ENCODE results near the gene NTRK1. TPM values are rescaled to one million over a fixed set of nuclear protein-coding genes. Genes with fewer than 3 reads are reported as not detected.

The NTRK1 gene
- total and polyA plus RNA-seq, 2 donors (not counting 1 experiment from before 2014, with no cell fraction given): not detected

- H2AFZ ChIP-seq (ENCODE audit: insufficient read depth, low read depth, low read length, poor library complexity, severe bottlenecking): no peak overlapping the region
- H3K79me2 ChIP-seq (ENCODE audit: control insufficient read depth, insufficient read depth, low read length): no peaks in the 10 kb centered on the region
- Mint-ChIP-seq H3K4me1 (no peaks in the 10 kb centered on the region), H3K27ac (no peak overlapping the region), H3K27me3 (peaks cover 42% of the 10 kb centered on the region), H3K9me3 (ENCODE audit: insufficient read depth) (peaks cover 4% of the 10 kb centered on the region), H3K4me3 (no peak overlapping the region)
- no peak overlapping the region for H3K9ac ChIP-seq (ENCODE audit: low read length)
- intact Hi-C loops (cut with micrococcal nuclease): loop anchor here (5.0 kb wide), 1 partner anchor 243 kb away; no protein-coding TSS in a partner anchor
- ChIA-PET POLR2A (no interaction called here), CTCF (no interaction called here)
- DNase-seq: no peak
- peaks cover 0 to 24% (median 5%) of the 10 kb centered on the region in 4 experiments for H3K27me3 ChIP-seq (replicated peaks in 1 of 4; ENCODE audit: control extremely low read depth in 1 of 4, control insufficient read depth in 3 of 4, insufficient read depth in 4 of 4, low read length in 3 of 4)
- H3K27ac ChIP-seq (ENCODE audit: low read length in 2 of 2): no peak overlapping the region
- no peaks in the 10 kb centered on the region for H4K20me1 ChIP-seq (ENCODE audit: control insufficient read depth, insufficient read depth, low read length, poor library complexity, severe bottlenecking)
- peaks cover 0 to 5% (median 0%) of the 10 kb centered on the region in 3 donors for H3K9me3 ChIP-seq (ENCODE audit: control extremely low read depth in 1 of 3, control insufficient read depth in 2 of 3, insufficient read depth in 1 of 3, low read length in 2 of 3)
- no peak for TF ChIP-seq CTCF (IDR thresholded peaks at IDR 0.05)
- no peak for TF ChIP-seq EZH2 (IDR thresholded peaks at IDR 0.05; ENCODE audit: borderline replicate concordance, insufficient read depth, low read depth, low read length, poor library complexity, severe bottlenecking)
- no peaks in the 10 kb centered on the region for H3K36me3 ChIP-seq (replicated peaks in 1 of 2; ENCODE audit: control extremely low read depth in 1 of 2, control insufficient read depth in 1 of 2, extremely low read depth in 1 of 2, insufficient read depth in 2 of 2, low read length in 1 of 2)
- H3K4me1 ChIP-seq (ENCODE audit: control insufficient read depth in 2 of 2, insufficient read depth in 2 of 2, low read length in 2 of 2): no peaks in the 10 kb centered on the region
- H3K4me3 ChIP-seq (ENCODE audit: control extremely low read depth in 1 of 5, extremely low read depth in 1 of 5, insufficient read depth in 1 of 5, low read depth in 2 of 5, low read length in 4 of 5): no peak overlapping the region
- H3K4me2 ChIP-seq (replicated peaks; ENCODE audit: low read depth, low read length, poor library complexity, severe bottlenecking): no peak overlapping the region
- 93% methylated on average over 11 of the region's 13 CpGs for whole genome bisulfite sequencing (ENCODE audit: insufficient coverage)
- no peak for ATAC-seq (ENCODE audit: low read depth)
Measured at GRCh38 chr1:156913809-156914387, 53.2 kb downstream of the NTRK1 start.

- no peaks in the 10 kb centered on the region for H3K79me2 ChIP-seq (ENCODE audit: control insufficient read depth, insufficient read depth, low read length)
- no peak for ATAC-seq (ENCODE audit: low read depth)
- Mint-ChIP-seq H3K4me1 (no peaks in the 10 kb centered on the region), H3K27me3 (peaks cover 46% of the 10 kb centered on the region), H3K4me3 (no peak overlapping the region), H3K9me3 (ENCODE audit: insufficient read depth) (peaks cover 4% of the 10 kb centered on the region), H3K27ac (no peak overlapping the region)
- TF ChIP-seq EZH2 (IDR thresholded peaks at IDR 0.05; ENCODE audit: borderline replicate concordance, insufficient read depth, low read depth, low read length, poor library complexity, severe bottlenecking) (no peak), CTCF (IDR thresholded peaks at IDR 0.05) (no peak)
- WGBS (ENCODE audit: insufficient coverage): 84% methylated on average over 8 of the region's 9 CpGs
- H4K20me1 ChIP-seq (ENCODE audit: control insufficient read depth, insufficient read depth, low read length, poor library complexity, severe bottlenecking): no peaks in the 10 kb centered on the region
- intact Hi-C loops (cut with micrococcal nuclease): loop anchor here (5.0 kb wide), 1 partner anchor 243 kb away; no protein-coding TSS in a partner anchor
- no peak overlapping the region for H3K4me2 ChIP-seq (replicated peaks; ENCODE audit: low read depth, low read length, poor library complexity, severe bottlenecking)
- H3K36me3 ChIP-seq (replicated peaks in 1 of 2; ENCODE audit: control extremely low read depth in 1 of 2, control insufficient read depth in 1 of 2, extremely low read depth in 1 of 2, insufficient read depth in 2 of 2, low read length in 1 of 2): no peaks in the 10 kb centered on the region
- H3K4me1 ChIP-seq (ENCODE audit: control insufficient read depth in 2 of 2, insufficient read depth in 2 of 2, low read length in 2 of 2): no peaks in the 10 kb centered on the region
- no peak overlapping the region for H2AFZ ChIP-seq (ENCODE audit: insufficient read depth, low read depth, low read length, poor library complexity, severe bottlenecking)
- H3K9me3 ChIP-seq (ENCODE audit: control extremely low read depth in 1 of 3, control insufficient read depth in 2 of 3, insufficient read depth in 1 of 3, low read length in 2 of 3): peaks cover 0 to 5% (median 0%) of the 10 kb centered on the region in 3 donors
- ChIA-PET CTCF (no interaction called here), POLR2A (no interaction called here)
- peaks cover 0 to 24% (median 6%) of the 10 kb centered on the region in 4 experiments for H3K27me3 ChIP-seq (replicated peaks in 1 of 4; ENCODE audit: control extremely low read depth in 1 of 4, control insufficient read depth in 3 of 4, insufficient read depth in 4 of 4, low read length in 3 of 4)
- no peak overlapping the region for H3K4me3 ChIP-seq (ENCODE audit: control extremely low read depth in 1 of 5, extremely low read depth in 1 of 5, insufficient read depth in 1 of 5, low read depth in 2 of 5, low read length in 4 of 5)
- no peak overlapping the region for H3K9ac ChIP-seq (ENCODE audit: low read length)
- no peak for DNase-seq
- no peak overlapping the region for H3K27ac ChIP-seq (ENCODE audit: low read length in 2 of 2)
Measured at GRCh38 chr1:156914440-156914856, 53.8 kb downstream of the NTRK1 start.

Data from B cell (primary cell).